GM12872 (cell line): ENCODE measurements around the gene STON2.

ENCODE experiments used
- TF ChIP-seq, protein P1 (sequence below): IDR thresholded peaks from 3 replicates; pipeline ENCODE4 v1.5.1; 2011; ENCODE audit warnings: low read depth, mild to moderate bottlenecking, low read length, moderate library complexity; ENCODE audit not compliant: insufficient read depth

STON2 gene

DNA sequence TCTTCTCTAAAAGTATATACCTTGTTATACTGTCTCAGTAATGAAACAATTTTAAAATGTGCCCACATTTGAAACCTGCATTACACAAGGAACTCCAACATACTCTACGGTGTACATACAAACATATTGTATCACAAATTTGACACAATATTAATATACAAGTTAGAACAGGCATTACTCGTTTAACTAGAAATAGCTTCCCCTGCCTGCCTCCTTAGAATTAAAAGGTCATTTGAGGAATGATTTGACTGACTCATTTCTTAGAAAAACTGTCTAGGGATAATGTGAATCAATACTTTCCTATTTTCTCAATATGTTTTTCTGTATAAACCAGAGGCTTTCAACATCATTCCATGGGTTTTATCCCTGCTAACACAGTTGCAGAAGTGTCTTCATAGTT lies 73.7 kb downstream of the STON2 start:
- TF ChIP-seq, protein P1, sequence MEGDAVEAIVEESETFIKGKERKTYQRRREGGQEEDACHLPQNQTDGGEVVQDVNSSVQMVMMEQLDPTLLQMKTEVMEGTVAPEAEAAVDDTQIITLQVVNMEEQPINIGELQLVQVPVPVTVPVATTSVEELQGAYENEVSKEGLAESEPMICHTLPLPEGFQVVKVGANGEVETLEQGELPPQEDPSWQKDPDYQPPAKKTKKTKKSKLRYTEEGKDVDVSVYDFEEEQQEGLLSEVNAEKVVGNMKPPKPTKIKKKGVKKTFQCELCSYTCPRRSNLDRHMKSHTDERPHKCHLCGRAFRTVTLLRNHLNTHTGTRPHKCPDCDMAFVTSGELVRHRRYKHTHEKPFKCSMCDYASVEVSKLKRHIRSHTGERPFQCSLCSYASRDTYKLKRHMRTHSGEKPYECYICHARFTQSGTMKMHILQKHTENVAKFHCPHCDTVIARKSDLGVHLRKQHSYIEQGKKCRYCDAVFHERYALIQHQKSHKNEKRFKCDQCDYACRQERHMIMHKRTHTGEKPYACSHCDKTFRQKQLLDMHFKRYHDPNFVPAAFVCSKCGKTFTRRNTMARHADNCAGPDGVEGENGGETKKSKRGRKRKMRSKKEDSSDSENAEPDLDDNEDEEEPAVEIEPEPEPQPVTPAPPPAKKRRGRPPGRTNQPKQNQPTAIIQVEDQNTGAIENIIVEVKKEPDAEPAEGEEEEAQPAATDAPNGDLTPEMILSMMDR: no peak

DNA sequence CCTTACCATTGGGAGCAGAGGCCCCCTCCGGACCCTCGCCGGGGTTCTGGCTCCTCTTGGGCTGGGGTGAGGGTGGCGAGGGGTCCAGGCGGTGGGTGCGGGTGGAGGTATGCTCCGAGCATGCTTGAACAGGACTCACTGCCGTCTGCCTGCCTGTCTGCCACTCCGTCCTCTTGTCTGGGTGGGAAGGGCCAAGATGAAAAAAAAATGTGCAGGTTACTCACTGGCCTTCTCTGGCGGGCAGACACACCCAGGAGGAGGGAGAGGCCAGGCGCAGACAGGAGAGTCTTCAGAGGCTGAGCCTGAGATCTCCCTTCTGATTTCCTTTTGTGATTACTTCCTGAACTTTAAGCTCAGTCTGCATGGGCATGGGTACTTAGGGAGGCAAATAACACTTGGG lies 76.1 kb downstream of the STON2 start:
- TF ChIP-seq, protein P1: no peak

DNA sequence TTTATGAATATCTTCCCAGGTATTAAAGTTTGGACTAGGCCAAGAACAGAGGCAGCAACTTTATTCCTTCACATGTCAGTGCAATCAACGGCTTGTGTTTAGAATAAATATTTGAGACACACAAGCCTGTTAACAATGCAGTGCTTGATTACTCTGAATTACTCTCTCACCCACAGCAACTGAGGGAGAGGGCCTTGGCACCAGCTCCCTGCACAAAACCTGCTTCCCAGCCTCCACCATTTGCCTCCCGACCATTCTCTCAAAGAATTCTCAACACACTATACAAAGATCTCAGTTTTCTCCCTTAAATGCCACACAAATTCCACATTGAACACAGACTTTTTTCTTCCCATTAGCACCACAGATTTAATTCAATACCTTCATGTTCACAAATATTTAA lies 77.0 kb downstream of the STON2 start:
- TF ChIP-seq, protein P1: no peak

DNA sequence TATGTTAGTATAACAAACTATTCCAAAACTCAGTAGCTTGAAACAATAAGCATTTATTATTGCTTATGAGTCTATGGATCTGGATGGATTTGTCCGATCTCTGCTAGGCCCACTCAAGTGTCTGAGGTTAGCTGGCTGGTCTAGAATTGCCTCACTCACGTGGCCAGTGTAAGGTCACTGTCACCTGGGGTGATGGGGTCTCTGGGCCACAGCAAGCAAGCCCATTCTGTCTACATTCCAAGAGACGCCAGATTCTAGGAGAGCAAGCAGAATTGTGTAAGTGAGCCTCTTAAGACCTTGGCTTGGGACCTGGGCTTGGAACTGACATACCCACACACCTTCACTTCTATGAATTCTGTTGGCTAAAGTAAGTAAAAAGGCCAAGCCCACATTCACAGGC lies 80.2 kb downstream of the STON2 start:
- TF ChIP-seq, protein P1: no peak

DNA sequence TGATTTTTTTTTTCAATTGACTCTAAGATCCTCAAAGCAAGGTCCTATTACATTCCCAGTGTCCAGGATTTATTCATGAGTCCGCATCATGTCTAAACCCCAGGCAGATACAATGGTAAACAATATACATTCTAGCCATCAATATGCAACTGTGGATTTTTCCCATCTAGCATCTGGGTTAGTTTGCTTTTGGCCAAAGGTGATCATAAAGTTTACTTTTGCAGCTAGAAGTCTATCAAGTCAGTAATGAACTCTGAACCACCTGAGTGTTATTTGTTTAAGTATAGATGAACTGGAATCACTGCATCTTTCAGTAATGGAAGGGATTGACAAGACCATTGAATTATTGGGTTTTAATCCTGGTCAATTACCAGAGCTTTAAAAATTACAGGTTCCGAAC lies 80.8 kb downstream of the STON2 start:
- TF ChIP-seq, protein P1: no peak

DNA sequence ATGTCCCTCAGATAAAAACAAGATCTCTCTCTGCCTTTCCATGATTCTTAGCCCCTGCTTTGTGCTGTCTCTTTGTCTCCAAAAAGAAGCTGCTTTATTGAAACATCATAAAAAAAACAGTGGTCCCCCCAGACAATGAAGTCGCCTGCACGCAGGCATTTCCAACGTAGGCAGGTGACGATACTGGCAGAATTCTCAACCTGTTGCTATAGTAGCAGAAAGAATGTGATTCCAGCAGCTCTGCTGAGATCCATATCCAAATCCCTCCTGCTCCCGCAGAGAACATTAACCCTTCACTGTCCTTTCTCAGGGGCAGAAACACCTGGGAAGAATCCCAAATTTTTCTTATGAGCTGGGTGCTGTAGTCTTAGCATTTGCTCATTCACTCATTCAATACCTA lies 84.8 kb downstream of the STON2 start:
- TF ChIP-seq, protein P1: no peak

DNA sequence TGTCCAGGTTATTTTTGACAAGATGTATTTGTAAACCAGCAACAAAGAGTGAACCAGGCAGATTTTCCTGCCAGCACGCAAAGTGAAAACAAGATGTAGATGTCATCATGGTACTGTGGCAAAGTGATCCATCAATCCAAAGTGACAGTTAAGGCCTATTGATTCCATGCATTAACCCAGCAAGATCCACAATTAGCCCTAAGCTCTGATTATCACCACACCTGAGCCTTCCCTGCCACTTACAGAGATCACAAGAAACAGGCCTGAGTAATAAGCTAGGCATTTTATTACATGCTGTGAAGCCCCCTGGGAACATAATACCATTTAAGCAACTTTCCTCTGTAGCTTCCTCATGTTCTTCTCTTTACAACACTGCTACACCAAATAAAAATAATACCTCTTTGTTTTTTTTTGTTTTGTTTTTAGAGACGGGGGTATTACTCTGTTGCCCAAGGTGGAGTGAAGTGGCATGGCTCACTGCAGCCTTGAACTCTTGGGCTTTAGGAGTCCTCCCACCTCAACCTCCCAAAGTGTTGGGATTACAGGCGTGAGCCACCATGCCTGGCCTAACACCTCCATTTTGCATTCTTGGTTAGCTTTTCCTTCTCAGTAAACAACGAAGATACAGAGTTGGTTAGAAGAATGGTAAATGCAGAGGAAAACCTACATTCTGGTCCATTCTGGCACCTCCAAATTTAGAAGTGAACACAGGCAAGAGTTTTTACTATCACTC lies 85.5 kb downstream of the STON2 start:
- TF ChIP-seq, protein P1: no peak
